Germinal center (tissue), 1 donor: ENCODE results near the gene SLC9C1.
"Not testable (repeated sequence)": the region's sequence is repeated elsewhere in the genome, so short reads cannot be mapped to it uniquely, and the experiment has no call there.

Experiments
- DNase-seq: peaks from one replicate; pipeline ENCODE4 v3.0.0; 2012; ENCODE audit warnings: mixed read lengths, low spot score

The SLC9C1 gene

DNA sequence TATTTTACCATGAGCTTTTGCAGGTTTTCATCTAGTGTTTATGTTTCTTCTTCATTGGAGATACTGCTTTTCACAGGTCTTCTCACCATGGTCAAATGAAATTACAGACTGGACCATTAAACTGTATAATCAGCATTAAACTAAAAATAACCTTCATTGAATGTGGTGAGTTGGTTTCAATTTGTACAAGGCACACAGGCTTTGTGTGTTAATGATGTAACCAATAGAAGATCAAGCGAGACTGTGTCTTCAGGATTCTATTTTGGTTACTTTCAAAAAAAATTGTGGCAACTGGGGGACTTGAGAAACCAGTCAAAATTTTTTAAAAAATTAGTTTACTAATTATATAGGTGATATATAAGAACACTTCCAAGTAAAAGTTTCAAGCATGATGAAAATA is 106.7 kb downstream of the SLC9C1 start:
- DNase-seq, result no peak

DNA sequence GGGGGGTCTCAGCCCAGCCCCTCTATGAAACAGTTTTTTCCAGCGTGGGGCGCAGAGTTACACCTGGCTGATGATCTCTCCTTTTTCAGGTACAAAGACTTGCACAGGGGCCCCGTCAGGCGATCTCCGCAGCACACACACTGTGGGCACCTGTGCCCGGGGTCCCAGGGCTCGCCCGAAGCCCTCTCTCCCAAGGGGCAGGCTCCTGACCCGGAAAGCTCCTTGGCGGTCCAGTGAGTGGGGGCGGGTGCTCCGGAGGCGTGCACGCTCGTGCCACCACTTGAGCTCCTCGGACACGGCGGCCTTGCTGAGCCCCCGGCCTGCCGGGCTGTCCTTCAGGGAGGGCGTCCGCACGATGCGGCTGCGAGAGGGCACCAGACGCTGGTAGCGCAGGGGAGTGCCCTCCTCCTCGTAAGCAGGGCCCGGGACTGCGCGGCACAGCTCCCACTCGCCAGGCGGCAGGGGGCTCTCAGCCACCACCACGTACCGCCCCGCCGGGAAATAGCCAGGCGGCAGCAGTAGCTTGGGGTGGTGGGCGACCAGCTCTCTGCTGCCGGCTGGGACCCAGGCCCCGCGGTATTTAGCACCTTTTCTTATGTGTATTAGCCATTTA is 108.5 kb downstream of the SLC9C1 start:
- not testable (repeated sequence) for DNase-seq

DNA sequence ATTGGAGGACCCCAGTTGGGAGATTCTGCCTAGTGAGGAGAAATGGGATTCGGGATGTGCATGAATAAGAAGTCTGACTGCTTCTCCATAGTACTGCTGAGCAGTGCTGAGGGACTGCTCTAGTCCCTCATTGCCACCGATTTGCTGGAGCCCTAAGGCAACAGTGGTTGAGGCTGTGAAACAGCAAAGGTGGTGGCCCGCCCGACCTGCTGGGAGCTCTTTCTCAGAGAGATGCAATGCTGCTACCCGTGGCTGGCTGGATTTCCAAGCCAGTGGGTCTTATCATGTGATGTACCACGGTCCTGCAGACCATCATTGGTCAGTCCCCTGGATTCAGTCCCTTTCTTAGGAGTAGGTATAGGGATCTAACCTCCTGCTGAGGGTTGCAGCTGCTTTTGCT is 118.4 kb downstream of the SLC9C1 start:
- no peak for DNase-seq

DNA sequence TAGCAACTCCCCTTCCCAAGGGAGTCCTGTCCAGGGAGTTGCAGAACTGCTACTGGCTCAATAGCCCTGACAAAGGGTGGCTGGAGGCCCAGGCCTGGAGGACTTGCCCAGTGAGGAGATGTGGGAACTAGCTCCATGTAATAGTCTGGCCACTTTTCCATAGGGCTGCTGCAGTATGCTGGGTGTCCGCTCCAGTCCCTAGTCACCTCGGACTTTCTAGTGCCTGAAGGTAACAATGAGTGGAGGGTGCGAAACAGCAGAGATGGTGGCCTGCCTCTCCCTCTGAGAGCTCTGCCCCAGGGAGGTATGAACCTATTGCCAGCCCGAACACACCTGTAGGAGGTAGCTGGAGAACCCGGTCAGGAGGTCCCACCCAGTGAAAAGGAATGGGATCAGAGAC is 119.0 kb downstream of the SLC9C1 start:
- DNase-seq, result no peak

DNA sequence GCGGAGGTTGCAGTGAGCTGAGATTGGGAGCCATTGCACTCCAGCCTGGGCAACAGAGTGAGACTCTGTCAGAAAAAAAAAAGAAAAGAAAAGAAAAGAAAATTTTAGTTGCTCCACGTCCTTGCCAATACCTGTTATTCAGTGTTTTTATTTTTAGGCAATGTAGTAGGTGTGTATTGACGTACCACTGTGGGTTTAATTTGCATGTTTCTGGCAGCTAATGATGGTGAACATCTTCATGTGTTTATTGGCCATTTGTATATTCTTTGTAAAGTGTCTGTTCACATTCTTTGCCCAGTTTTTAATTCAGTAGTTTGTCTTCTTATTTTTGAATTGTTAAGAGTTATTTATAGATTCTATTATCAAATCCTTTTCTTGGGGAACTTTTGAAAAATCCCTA is 122.9 kb downstream of the SLC9C1 start:
- DNase-seq, result no peak

DNA sequence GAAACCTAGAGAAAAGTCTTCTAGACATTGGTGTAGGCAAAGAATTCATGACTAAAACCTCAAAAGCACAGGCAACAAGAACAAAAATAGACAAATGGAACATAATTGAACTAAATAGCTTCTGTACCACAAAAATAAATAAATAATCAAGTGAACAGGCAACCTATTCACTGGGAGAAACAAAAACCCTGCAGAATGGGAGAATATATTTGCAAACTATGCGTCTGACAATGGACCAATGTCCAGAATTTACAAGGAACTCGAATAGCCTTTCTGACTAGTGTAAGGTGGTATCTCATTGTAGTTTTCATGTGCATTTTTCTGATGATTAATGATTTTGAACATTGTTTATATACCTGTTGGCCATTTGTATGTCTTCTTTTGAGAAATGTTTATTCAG is 124.0 kb downstream of the SLC9C1 start:
- DNase-seq, result no peak

DNA sequence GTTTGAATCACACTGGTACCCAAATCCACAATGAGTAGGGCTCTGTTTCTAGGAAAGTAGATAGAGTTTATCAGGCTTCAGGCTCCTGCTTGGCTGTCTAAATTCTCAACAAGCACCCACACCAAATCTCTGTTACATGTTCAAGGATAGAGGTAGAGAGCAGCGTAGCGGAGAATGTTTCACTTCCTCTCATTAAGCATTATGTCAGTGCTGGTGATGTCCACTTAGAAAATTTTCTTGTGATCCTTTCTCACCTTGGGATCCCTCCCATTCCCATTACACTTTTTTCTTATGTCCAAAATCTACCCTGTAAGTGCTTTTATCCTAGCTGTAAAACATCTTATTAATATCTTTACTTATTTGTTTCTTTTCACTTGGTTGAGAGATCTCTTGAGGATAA is 126.3 kb downstream of the SLC9C1 start:
- DNase-seq, result peak; percentile 36

DNA sequence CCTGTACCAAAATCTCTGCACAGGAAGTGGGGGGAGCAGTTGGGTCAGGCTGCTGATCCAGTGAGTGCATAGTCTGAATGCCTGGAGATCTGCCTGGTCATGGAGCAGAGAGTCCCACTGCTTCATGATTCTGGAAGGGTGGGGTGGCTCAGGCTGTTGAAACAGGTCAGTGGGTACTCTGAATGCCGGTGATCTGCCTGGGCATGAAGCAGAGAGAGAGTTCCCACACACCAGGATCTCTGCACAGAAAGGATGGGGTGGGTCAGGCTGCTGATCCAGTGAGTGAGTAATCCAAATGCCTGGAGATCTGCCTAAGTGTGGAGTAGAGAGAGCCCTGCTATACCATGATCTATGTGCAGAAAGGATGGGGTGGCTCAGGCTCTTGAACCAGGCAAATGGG is 144.9 kb downstream of the SLC9C1 start:
- no peak for DNase-seq

DNA sequence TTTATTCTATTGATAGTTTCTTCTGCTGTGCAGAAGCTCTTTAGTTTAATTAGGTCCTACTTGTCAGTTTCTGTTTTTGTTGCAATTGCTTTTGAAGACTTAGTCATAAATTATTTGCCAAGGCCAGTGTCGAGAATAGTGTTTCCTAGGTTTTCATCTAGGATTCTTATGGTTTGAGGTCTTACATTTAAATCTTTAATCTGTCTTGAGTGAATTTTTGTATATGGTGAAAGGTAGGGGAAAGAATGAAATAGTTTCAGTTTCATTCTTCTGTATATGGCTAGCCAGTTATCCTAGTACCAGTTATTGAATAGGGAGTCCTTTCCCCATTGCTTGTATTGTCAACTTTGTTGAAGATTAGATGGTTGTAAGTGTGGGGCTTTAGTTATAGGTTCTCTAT is 150.3 kb downstream of the SLC9C1 start:
- DNase-seq, result no peak

DNA sequence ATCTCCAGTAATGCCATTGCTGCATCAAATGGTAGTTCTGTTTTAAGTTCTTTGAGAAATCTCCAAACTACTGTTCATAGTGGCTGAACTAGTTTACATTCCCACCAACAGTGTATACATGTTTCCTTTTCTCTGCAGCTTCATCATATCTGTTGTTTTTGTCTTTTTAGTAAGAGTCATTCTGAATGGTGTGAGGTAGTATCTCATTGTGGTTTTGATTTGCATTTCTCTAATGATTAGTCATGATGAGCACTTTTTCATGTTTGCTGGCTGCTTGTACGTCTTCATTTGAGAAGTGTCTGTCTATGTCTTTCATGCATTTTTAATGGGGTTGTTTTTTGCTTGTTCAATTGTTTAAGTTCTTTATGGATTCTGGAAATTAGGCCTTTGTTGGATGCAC is 150.8 kb downstream of the SLC9C1 start:
- DNase-seq, result no peak

DNA sequence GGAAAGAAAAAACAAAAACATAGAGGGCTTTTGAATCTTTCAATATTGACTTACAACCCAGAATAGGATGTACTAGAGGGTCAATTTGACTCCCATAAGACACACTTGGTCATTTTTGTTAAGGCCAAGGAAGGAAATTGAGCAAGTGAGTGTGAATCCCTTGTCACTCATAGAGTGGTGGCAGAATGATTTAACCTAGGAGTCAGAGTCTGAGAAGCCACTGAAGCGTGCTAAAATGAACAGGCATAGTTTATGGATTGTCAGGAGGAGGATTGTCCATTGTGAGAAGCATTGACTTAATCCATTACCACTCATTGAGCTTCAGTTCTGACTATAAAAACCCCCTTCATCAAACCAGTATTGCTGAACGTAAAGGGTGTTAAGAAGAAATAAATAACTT is 152.7 kb downstream of the SLC9C1 start:
- no peak for DNase-seq

DNA sequence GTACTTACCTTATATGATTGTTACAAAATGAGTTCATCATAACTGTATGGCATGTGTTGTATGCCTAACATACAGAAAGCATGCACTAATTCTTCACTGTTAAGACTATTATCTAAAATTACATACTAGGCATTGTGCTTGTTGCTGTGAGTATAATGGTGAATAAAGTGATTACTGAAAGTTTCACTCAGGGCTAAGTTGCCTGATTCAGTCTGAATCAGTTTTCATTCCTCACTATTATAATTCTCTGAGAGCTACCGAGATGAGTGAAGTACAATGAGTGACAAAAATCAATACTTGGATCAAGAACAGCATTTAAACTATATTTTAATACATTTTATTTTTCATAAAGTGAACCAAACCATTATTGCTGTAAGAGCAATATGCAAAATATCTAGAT is 153.4 kb downstream of the SLC9C1 start:
- DNase-seq, result no peak

DNA sequence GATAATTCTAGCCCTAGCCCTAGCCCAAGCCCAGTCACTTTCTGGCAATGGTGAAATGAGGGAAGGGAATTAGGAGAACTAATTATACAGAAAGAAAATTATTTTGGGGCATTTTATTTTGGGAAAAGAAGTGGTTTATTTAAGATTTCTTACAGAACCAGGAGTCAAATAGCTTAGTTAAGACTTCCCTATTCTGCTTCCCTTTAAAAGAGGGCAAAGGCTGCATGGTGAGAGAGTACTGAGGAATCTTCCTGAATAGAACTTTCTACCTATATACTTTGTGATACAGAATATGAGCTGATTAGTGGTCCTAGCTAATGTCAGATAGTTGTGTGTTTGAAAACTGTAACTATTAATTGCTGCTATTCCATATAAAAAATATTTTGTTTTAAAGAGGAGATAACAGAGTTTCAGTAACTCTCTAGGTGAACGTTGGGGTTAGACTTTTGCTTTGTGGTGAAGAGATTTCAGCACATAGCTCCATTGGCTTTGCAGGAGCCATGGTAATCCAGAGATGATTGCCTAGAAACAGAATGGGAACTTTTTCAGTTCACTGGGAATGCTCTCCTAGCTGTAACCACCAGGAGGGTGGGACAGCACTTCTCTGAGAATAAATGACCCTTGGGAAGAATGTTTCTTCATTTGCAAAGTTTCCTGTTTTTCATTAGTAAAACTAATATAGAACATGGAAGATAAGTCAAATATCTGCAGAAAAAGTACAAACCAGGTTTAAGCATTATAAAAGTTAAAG is 155.6 kb downstream of the SLC9C1 start:
- DNase-seq, result no peak

DNA sequence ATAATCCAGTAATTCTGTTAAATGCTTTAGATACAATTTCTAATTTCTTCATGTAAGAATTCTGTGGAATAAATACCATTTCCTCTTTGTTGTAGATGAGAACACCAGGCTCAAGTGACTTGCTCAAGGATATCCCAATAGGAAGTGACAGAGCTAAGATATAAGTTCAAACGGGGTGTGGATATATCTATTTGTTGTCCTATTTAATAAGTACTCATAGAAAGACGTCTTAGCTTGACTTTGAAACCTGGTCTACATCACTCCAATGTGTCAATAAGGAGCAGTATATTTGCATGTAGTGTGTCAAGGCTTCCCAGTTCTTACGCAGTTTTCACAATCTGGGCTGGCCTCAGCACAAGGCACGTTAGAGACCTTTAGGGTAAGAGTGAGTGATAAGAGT is 156.2 kb downstream of the SLC9C1 start:
- no peak for DNase-seq

DNA sequence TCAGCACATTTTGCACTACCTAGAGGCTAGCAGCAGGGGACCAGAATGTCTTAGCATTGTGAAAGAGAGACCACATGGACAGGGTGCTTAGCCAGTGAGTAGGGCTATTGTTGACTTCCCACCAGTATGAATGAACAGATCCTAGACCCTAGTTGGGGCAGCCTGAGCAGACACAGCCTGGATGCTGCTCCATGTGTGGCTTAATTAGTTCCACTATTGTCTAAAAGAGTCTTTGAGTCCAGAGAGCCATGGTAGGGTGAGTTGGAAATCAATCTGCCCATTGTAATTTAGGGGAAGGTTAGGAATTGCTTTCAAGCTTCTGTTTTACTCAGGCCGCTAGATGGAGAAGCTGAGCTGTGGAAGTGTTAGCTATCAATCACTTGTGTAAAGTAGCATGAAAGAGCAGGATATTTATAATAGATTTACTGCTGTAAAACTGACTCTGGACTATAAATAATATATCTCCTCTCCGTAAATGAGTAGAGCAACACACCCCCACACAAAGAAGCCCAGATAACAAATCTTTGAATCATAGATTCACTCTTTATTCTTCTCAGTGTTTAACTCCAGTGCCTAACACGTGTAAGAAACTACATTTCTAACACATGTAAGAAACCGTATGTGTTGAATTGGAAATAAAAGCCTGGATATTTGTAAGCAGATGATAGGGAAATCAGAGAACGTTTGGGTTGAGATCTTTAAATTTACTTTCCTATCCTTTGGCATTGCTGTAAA is 156.9 kb downstream of the SLC9C1 start:
- no peak for DNase-seq

DNA sequence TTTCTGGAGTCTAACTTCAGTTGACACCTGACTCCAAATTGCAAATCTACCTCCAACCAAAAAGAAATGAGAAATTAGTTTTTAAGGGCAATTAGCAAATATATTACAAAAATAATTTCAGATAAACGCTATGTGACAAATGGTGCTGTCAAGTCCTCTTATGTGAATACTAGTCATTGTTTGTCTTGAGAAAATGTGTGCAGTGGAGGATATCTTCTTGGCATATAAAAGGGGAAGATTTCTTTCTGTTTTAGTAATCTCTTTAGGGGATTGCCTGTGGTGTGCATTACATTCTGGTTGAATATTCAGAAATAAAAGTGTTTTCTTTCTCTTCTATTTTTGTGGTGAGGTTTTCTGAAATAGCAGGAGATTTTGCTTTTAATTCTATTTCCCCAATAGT is 158.0 kb downstream of the SLC9C1 start:
- DNase-seq, result no peak

DNA sequence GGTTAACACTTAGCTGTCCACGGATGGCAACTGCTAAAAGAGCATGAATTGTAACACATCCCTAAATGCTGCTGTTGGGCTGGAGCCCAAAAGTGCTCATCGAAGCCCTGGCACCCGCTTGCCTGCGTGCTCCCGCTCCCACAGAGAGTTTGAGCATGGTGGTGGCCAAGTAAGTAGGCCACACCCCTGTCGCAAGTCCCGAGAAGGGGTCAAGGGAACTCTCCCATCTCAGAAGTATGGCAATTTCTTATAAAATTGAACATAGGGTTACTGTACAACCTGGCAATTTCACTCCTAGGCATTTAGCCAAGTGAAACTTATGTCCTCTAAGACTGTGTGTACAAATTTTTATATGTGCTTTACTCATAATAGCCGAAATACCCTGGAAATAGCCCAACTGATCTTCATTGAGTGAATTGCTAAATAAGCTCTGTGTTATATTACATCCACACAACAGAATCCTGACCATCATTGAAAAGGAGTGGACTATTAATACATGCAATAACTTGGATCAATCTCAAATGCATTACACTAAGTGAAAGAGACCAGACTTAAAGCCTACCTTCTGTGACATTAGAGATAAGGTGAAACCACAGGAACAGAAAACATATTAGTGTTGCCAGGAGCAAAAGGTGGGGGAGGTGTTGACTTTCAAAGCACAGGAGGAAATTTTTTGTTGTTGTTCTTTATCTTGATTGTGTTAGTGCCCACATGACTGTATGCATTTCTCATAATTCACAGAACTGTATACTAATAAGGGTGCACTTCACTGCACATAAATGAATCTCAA is 159.5 kb downstream of the SLC9C1 start:
- no peak for DNase-seq

DNA sequence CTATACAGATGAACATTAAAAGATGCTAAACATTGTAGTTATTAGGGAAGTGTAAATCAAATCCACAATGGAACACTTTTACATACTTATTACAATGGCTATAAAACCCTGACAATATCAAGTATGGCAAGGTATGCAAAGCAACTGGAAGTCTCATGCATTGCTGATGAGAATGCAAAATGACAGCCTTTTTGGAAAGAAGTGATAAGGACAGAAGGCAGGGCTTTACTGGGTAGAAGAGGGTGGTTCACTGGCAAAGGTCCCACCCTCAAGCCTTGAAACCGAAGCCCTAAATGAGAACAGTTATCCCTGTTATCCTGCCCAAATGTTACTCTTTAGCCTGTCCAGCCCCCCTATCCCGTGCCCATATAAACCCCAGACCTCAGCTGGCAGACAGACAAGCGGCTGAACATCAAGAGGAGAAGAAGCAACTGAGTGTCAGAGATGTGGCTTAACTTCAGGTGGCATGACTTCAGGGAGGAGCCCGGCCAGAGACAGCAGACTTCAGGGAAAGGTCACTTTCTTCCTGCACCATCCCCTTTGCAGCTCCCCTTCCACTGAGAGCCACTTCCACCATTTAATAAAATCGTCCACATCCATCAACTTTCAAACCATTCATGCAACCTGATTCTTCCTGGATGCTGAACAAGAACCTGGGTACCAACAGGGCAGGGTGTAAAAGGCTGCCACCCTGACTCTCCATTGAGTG is 160.2 kb downstream of the SLC9C1 start:
- no peak for DNase-seq

DNA sequence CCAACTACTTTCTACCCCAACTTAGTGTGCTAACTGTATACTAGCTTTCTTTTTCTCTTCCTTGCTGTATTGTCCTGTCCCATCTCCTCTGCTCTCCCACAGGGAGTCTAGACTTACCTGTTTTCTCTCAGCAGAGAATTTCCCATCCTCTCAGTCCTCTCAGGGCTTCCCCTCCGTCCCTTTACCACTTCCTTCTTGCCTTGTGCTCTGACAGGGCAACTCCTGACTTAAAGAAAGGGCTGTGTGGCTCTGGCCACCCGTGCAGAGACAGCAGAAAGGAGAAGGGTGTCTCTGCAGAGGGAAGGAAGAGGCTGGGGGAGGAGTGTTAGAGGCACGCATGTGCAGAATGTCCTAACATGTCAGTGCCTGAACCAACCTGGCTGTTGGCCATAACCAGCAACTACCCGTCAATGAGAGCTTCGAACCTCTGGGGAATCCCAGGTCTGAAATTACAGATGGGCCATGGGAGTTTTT is 161.0 kb downstream of the SLC9C1 start, which contains the start of gene GCSAM:
Gene GCSAM, minus strand, starts transcription at position 274 of the 474 bp plus-strand sequence. Its CDS starts 128 bp downstream, at position 146.
- DNase-seq, result peak; percentile 58

DNA sequence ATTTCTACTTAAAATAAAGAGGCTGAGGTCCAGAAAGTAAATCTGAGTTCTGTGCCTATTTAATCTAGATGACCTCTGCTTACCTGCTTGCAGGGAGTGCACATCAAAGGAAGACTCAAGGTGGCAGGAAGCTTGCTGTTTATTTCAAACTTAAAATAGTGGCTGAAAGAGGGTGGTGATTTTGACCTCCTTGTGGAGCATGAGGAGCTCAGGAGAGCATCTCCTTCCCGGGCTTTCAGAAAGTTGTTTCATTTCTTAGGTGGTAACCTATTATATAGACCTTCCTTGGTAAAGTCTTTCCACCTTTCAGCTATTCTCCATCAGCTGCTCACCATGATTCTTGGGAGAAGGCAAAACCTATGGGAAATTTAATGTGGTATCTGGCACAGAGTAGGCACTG is 161.5 kb downstream of the SLC9C1 start:
- DNase-seq, result no peak

DNA sequence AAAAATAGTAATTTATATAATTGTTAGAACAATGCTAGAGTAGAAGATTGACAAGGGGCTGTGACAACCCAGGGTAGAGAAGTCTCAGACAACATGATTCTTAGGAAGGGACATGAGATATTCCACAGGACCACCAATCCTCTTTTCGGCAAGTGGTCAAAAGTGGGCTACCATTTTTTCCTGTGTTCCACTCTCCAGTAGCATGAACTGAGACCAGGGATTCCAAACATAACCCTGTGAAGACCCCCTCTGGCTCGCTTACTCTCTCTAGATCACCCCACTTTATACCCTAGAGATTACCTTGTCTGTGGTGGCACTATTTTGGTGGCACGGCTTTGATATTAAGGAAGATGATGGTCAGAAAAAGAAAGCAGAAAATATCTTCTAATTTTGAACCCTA is 161.9 kb downstream of the SLC9C1 start:
- no peak for DNase-seq

DNA sequence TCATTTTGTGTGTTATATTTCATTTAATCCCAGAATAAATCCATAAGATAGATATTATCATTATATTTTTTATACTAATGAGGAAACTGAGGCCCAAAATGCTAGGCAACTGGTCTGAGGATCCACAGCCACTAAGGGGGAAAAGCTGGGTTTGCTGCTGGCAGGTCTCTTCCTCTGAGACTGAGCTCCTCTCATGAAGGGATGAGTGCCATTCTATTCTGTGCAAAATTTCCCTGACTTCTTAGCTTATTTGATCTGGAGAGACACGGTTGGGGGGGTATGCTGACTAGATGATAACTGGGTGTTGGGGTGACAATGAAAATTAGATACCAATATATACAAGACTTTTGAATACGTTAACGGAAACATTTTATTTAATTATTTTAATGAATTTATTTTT is 162.9 kb downstream of the SLC9C1 start:
- no peak for DNase-seq
